Left forelimb (tissue), 1 donor: ENCODE measurements around the gene RPIA.
"Not testable (repeated sequence)": the region's sequence is repeated elsewhere in the genome, so short reads cannot be mapped to it uniquely, and the experiment has no call there.

Source experiments
- DNase-seq: peaks from one replicate; pipeline ENCODE4 v3.0.0-alpha.2; 2018; ENCODE audit warnings: low spot score

RPIA gene

DNA sequence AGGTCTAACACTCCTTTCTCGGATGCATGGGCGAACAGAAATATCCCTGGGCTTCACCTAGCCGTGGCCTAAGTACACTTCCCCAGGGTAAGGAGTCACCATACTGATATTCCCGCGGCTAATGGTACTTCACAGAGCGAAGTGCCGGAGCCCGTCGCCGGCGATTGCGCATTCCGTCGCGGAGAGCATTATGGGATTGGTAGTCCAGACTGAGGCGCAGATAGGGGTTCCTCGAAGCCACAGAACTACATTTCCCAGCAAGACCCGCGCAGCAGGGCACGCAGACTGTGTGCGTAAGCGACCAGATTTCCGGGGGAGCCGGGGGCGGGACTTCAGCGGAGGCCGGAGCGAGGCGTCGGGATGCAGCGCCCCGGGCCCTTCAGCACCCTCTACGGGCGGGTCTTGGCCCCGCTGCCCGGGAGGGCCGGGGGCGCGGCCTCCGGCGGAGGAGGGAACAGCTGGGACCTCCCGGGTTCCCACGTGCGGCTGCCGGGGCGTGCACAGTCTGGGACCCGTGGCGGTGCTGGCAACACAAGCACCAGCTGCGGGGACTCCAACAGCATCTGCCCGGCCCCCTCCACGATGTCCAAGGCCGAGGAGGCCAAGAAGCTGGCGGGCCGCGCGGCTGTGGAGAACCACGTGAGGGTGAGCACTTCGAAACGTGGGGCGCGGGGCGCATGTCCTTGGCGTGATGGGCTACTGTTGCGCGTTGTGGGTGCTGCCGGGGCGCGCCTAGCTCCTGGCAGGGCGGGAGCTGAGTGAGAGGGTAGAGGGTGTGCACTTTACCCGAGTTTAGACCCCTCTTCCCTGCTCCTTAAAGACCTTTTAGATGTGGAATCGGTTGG, at the start of gene RPIA:
Gene RPIA (plus strand): TSS at position 335 of the 845 bp plus-strand sequence. CDS start 26 bp downstream, at position 361.
- peak; percentile 99 for DNase-seq

- DNase-seq = no peak
Measured at GRCh38 chr2:88642278-88642677, 49.2 kb upstream of the RPIA start.

GRCh38 chr2:88645291-88645882, 46.1 kb upstream of the RPIA start:
- not testable (repeated sequence) for DNase-seq

- DNase-seq = no peak
Measured at GRCh38 chr2:88651646-88652045, 39.8 kb upstream of the RPIA start.

- DNase-seq = no peak
Measured at GRCh38 chr2:88654714-88655113, 36.8 kb upstream of the RPIA start.

GRCh38 chr2:88656690-88657089, 34.8 kb upstream of the RPIA start:
- DNase-seq = no peak

- no peak for DNase-seq
Measured at GRCh38 chr2:88657131-88657530, 34.3 kb upstream of the RPIA start.

- no peak for DNase-seq
Measured at GRCh38 chr2:88658326-88658725, 33.1 kb upstream of the RPIA start.

- no peak for DNase-seq
Measured at GRCh38 chr2:88658881-88659537, 32.5 kb upstream of the RPIA start.

DNA sequence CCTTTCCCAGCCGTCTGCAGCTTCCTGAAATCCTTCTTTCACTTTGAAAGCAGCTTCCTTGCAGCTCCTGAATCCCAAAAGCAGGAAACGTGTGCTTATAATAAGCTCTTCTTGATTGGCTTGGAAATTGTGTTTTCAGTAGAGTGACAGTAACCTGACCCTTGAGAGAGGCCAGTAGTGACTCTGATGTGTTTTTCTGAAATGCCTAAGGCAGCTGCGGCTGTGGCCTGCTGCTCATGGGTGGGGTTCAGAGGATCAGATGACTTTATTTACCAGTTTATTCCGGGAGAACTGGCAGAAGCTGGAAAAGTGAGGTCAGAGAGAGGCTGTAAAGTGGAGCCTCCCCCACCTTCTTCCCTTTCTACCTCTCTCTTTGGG, 31.9 kb upstream of the RPIA start:
- DNase-seq = no peak

DNA sequence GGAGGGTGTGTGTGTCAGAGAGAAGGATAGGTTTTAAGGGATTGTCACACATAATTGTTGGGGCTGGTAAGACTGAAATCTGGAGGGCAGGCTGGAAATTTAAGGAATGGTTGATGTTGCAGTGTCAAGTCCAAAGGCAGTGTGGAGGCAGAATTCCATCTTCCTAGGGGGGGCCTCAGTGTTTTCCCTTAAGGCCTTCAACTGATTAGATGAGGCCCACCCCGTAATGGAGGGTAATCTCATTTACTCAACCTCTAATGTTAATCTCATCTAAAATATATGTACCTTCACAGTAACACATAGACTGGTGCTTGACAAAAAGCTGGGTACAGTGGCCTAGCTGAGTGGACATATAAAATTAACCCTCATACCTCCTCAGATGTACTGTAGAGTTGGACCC, 30.9 kb upstream of the RPIA start:
- DNase-seq = no peak

DNA sequence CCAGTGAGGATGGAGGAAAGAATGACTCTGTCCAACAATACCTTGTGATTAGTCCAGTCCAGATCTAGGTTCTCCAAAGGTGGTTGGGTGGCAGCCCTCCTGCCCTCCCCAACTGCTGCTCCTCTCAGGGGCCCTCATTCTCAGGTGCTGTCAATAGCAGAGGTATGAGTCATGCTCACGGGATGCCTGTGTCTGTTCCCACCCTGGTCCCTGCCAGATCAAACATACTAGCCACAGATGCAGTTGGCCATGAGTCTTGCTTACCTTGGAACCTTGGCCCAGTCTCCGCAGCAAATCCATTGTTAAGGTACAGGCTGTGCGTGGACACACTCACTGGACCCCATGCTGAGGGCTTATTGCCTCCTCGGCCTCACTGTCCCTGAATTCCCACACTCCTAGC, 24.9 kb upstream of the RPIA start:
- no peak for DNase-seq

DNA sequence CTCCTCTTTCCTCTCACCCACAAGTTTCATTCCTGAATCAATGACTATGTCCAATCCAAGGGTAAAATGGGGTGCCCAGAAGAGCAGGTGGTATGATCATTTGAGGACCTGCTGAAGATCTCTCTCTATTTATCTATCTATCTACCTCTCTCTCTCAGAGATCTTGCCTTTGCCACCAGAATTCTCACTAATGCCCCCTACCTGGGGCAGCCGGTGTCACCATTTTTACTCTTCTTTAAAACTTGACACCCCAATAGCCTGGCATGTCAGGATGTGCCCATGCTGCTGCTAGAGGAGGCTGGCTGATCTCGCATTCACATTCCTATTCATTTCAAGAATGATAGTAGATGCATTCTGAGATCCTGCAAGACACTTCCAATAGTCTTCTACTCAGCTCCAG, 24.3 kb upstream of the RPIA start:
- no peak for DNase-seq

DNA sequence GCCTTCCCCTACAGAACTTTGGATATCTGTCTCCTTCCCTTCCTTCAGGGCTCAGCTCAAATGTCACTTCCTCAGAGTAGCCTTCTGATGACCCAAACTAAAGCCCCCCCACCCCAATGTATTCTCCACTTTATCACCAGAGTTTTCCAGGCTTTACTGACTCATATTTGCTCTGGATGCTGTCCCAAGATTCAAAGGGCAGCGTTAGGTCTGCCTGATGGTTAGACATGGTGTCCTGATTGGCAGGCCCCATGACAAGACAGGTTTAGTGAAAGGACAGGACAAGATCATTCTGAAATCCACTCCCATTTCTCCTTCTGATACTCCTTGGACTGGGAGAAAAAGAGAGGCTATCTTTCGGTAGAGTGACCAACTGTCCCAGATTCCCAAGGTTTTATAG, 22.6 kb upstream of the RPIA start:
- no peak for DNase-seq

DNA sequence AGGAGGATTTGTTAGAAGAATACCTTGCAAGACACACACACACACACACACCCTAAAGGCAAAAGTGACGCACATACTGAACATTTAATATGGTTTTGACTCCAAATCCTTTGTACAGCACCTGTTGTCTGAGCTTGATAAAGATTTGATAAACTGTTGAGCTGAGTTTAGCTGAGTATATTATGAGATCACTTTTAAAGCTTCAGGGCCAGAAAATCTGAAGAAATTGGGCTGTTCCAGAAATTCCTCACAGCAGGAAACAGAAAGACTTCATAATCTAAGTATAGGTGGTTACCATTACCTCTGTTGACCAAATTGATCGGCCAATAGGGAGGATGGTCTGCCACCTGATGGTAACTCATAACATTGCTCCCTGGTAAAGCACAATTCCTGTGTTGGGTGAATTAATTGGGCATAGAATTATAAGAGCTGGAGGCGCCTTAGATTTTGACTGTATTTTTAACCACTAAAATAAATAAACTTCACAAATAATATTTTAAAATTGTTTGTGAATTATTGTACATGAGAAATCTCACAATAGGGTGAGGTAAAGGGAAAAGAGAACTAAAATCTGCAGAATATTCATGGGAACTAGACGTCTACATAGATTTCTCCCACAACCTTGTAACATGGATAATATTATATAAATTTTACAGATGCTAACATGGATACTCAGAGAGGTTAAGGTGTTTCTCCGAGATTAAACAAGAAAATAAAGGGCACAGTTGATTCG, 21.8 kb upstream of the RPIA start:
- no peak for DNase-seq

- DNase-seq = no peak
Measured at GRCh38 chr2:88671786-88672427, 19.6 kb upstream of the RPIA start.

DNA sequence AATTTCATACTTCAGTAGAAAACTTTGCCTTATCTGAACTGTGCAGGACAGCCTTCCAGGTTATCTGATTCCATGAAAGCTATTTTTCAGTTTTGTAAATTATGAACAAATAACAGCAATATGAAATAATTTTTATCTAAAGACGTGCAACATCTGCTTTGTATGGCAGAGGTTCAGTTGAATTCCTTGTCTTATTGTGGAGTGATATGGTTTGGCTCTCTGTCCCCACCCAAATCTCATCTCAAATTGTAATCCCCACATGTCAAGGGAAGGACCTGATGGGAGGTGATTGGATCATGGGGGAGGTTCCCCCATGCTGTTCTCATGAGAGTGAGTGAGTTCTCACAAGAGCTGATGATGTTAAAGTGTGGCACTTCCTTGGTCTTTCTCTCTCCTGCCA, 18.1 kb upstream of the RPIA start:
- no peak for DNase-seq

DNA sequence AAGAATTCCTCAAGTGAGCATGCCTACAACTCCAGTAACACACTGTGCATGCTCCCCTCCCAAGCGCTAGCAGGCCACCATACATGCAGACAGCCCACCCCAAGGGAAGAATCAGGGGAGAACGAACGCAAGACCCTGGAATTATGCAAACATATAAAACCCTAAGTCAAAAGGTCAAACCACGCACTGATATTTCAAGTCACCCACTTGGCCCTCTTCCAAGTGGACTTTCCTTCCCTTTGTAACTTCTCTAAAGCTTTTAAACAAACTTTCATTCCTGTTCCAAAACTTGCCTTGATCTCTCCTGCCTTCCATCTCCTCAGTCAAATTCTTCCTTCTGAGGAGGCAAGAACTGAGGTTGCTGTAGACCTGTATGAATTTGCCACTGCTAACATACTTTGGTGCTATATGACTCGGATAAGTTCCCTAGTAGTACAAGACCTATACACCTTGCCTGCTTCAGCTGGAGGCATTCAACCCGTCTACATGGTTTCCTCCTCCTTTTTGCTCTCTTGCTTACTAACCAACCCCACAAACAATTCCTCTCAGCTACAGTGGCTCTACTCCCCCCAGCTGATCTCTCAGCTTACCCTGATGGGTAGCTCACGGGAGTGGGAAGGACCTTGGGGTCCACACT, 11.1 kb upstream of the RPIA start:
- no peak for DNase-seq

- no peak for DNase-seq
Measured at GRCh38 chr2:88680916-88681315, 10.6 kb upstream of the RPIA start.

DNA sequence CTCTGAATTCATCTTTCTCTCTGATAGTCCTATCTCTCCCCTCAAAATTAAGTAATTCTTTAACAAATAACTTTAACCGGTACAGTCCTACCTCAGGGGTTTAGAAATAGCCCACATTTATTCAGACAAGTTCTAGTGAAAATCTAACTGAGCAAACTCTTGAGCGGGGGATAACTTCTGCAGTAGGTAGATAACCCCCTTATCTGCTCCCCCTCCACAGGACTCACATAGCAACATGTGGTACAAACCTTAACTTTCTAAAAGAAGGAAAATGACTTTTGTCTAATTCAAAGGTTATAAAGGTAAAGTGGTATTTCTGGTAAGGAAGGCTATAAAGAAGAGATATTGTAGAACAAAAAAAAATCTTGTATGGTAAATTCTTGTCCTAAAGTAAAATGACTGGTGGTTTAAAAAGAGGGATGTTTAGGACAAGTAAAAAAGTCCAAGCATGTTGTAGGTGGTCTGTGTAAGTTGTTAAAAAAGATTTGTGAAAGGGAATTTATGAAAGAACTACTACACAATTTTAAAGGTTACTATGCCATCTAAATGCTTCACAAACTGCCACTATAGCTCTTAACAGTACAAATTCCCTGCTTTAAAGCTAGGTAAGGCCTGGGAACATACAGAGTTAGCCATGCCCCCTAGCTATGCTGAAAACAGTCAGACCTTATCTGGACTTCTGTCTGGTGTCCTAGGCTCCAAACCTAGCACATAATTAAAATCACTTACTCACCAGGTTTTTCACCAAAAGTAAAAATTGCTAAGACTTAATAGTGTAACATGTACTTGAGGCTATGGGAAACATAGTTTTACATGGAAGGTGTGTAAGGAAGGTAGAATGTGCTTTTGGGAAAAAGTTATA, 8.1 kb upstream of the RPIA start:
- DNase-seq = no peak

DNA sequence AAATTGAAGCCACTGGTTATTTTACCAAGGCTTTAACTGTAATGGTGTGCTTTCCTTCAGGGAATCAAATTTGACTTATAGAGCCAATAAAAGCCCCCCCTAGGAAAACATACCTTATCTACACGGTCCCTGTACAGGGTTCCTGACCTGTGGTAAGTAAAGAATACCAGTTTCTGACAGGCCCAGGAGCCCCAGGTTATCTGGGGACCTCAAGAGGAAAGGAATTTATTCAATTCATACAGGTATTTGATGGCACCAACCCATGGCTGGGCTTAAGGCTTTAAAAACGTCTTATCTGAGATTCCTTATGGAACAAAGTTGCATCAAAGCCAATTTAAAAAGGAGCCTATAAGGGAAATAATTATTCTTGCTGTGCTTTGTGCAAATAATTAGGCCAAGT, 7.0 kb upstream of the RPIA start:
- no peak for DNase-seq
